HS-5 (cell line): ENCODE measurements around the gene GNRHR.
"Not testable (repeated sequence)": the region's sequence is repeated elsewhere in the genome, so short reads cannot be mapped to it uniquely, and the experiment has no call there.

Experiments
- DNase-seq: peaks from one replicate; pipeline ENCODE4 v3.0.0-alpha.2; 2012; ENCODE audit warnings: low read depth

Gene GNRHR

GRCh38 chr4:67727124-67727850 lies 26.9 kb downstream of the GNRHR start:
- DNase-seq = no peak

GRCh38 chr4:67725981-67726380 lies 28.2 kb downstream of the GNRHR start:
- no peak for DNase-seq

GRCh38 chr4:67725132-67725531 lies 29.1 kb downstream of the GNRHR start:
- DNase-seq = no peak

- no peak for DNase-seq
Observed at GRCh38 chr4:67723949-67724348, 30.2 kb downstream of the GNRHR start.

GRCh38 chr4:67723341-67723740 lies 30.8 kb downstream of the GNRHR start:
- no peak for DNase-seq

GRCh38 chr4:67721770-67722597 lies 32.2 kb downstream of the GNRHR start:
- peak; percentile 49 for DNase-seq

DNA sequence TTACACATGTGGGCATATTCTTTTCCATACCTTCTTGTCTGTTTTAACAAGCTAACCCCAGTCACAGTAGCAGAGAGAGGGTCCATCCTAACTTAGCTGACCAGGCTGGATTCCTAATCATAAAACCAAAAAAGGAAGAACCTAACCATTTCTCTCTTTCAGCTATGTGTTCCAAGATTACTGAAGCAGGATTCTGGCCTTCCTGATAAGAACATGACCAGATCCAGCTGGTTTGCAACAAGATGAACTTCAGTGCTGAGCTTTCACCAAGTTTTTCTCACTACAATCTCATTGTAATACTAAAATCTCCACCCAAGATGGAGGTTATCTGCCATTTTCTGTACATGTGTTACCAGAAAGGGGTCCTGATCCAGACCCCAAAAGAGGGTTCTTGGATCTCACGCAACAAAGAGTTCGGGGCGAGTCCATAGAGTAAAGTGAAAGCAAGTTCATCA lies 32.8 kb downstream of the GNRHR start:
- no peak for DNase-seq

GRCh38 chr4:67719953-67720617 lies 34.1 kb downstream of the GNRHR start:
- DNase-seq = no peak

DNA sequence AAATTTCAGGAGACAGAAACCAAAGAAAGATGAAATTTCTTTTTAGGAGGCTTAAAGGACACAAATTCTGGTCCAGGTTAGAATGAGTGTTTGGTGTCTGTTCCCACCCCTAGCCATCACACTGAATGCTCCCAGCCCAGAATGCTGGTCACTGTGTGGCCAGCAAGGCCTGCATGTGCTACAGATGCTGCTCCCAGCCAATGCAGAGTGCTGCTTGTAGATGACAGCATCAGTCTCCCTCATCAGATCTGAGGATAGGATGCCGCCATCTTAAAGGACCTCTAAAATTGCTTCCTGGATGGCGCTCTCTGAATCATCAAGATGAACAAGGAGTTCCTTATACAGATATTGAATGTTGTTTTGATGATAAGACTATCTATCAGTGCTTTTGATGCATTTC lies 35.3 kb downstream of the GNRHR start:
- no peak for DNase-seq

- no peak for DNase-seq
Observed at GRCh38 chr4:67717586-67717985, 36.6 kb downstream of the GNRHR start.

GRCh38 chr4:67714955-67715354 lies 39.2 kb downstream of the GNRHR start:
- DNase-seq = no peak

DNA sequence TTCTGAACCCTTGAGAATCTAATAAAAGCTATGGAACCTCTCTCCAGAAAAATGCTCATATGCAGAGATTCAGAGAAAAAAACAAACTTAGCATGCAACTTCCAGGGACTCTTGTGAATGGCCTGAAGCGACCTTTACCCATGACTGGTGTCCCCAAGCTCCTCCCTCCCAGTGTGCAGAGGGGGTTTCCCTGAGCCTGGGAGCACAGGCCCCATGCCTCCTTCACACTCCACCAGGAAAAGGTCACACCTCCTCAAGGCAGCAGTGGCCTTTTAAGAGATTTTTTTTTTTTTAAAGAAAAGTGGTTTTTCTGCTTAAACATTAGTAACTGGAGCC lies 40.0 kb downstream of the GNRHR start:
- DNase-seq = no peak

- peak; percentile 60 for DNase-seq
Observed at GRCh38 chr4:67713529-67714247, 40.5 kb downstream of the GNRHR start.

GRCh38 chr4:67712650-67713528 lies 41.3 kb downstream of the GNRHR start:
- no peak for DNase-seq

- no peak for DNase-seq
Observed at GRCh38 chr4:67712000-67712625, 42.1 kb downstream of the GNRHR start.

DNA sequence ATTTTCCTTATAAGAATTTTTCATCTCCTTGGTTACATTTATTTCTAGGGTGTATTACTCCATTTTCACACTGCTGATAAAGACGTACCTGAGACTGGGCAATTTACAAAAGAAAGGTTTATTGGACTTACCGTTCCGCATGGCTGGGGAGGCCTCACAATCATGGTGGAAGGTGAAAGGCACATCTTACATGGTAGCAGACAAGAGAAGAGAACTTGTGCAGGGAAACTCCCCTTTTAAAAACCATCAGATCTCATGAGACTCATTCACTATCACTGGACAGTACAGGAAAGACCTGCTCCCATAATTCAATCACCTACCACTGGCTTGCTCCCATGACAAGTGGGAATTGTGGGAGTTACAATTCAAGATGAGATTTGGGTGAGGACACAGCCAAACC lies 47.5 kb downstream of the GNRHR start:
- not testable (repeated sequence) for DNase-seq

DNA sequence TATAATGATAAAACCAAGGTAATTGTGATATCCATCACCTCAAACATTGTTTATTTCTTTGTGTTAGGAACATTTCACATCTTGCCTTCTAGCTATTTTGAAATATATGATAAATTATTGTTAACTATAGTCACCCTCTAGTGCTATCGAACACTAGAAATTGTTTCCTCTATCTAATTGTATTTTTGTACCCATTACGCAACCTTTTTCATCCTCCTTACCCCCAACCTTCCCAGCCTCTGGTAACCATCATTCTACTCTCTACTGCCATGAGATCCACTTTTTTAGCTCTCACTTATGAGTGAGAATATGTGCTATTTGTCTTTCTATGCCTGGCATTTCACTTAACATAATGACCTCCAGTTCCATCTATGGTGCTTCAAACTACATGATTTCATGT lies 49.3 kb downstream of the GNRHR start:
- no peak for DNase-seq

GRCh38 chr4:67702166-67702565 lies 52.0 kb downstream of the GNRHR start:
- no peak for DNase-seq

DNA sequence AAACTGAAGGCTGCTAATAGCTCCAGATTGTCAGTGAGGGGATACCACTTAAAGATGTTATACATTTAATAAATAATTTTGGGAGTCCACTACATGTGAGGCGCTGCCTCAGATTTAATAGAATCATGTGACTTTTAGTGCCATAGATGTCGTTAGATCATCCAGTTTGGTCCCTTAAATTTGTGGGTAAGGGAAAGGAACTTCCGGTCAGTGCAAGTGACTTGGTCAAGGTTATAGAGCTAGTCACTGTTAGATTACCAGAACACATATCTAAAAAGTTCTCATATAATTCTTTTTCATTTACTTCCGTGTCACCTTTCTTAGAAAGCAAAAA lies 52.7 kb downstream of the GNRHR start:
- DNase-seq = no peak

- peak; percentile 81 for DNase-seq
Observed at GRCh38 chr4:67700738-67701516, 53.3 kb downstream of the GNRHR start, which contains the start of gene UBA6. TSS of gene UBA6 (minus strand) at chr4:67701155. CDS start at chr4:67701119, 36 bp downstream.
